ENCODE data around the gene EEF1A2. TPM values are rescaled to one million over a fixed set of nuclear protein-coding genes. Genes with fewer than 3 reads are reported as not detected.

EEF1A2 gene
- total RNA-seq, 1 donor from 2014 or later = 55.3 TPM

GRCh38 chr20:63508072-63508768 lies 9.3 kb upstream of the EEF1A2 start:
- Mint-ChIP-seq H3K36me3 (ENCODE audit: unreplicated experiment) (peaks cover 22% of the 10 kb centered on the region), H3K4me1 (ENCODE audit: low read depth, unreplicated experiment) (no peaks in the 10 kb centered on the region), H3K9me3 (ENCODE audit: unreplicated experiment) (peaks cover 12% of the 10 kb centered on the region), H3K4me3 (ENCODE audit: unreplicated experiment) (peak overlapping the region; percentile 25), H3K27me3 (ENCODE audit: unreplicated experiment) (peaks cover 5% of the 10 kb centered on the region), H3K27ac (ENCODE audit: unreplicated experiment) (no peak overlapping the region)
- DNase-seq = no peak
- TF ChIP-seq CTCF (IDR thresholded peaks at IDR 0.05; ENCODE audit: partially characterized antibody, unreplicated experiment) = no peak

GRCh38 chr20:63507083-63507743 lies 8.3 kb upstream of the EEF1A2 start:
- Mint-ChIP-seq H3K27ac (ENCODE audit: unreplicated experiment) (no peak overlapping the region), H3K36me3 (ENCODE audit: unreplicated experiment) (peaks cover 21% of the 10 kb centered on the region), H3K27me3 (ENCODE audit: unreplicated experiment) (peaks cover 5% of the 10 kb centered on the region), H3K9me3 (ENCODE audit: unreplicated experiment) (peaks cover 12% of the 10 kb centered on the region), H3K4me3 (ENCODE audit: unreplicated experiment) (no peak overlapping the region), H3K4me1 (ENCODE audit: low read depth, unreplicated experiment) (no peaks in the 10 kb centered on the region)
- DNase-seq = no peak
- TF ChIP-seq CTCF (IDR thresholded peaks at IDR 0.05; ENCODE audit: partially characterized antibody, unreplicated experiment) = no peak

GRCh38 chr20:63505723-63506122 lies 6.8 kb upstream of the EEF1A2 start:
- H3K36me3 Mint-ChIP-seq (ENCODE audit: unreplicated experiment) = peaks cover 21% of the 10 kb centered on the region
- no peak overlapping the region for H3K27ac Mint-ChIP-seq (ENCODE audit: unreplicated experiment)
- H3K27me3 Mint-ChIP-seq (ENCODE audit: unreplicated experiment) = peaks cover 6% of the 10 kb centered on the region
- peaks cover 14% of the 10 kb centered on the region for H3K9me3 Mint-ChIP-seq (ENCODE audit: unreplicated experiment)
- H3K4me3 Mint-ChIP-seq (ENCODE audit: unreplicated experiment) = no peak overlapping the region
- peaks cover 2% of the 10 kb centered on the region for H3K4me1 Mint-ChIP-seq (ENCODE audit: low read depth, unreplicated experiment)
- TF ChIP-seq CTCF (IDR thresholded peaks at IDR 0.05; ENCODE audit: partially characterized antibody, unreplicated experiment) = no peak
- no peak for DNase-seq

GRCh38 chr20:63505281-63505680 lies 6.4 kb upstream of the EEF1A2 start:
- TF ChIP-seq CTCF (IDR thresholded peaks at IDR 0.05; ENCODE audit: partially characterized antibody, unreplicated experiment) = no peak
- Mint-ChIP-seq H3K27me3 (ENCODE audit: unreplicated experiment) (peaks cover 6% of the 10 kb centered on the region), H3K27ac (ENCODE audit: unreplicated experiment) (no peak overlapping the region), H3K4me3 (ENCODE audit: unreplicated experiment) (no peak overlapping the region), H3K9me3 (ENCODE audit: unreplicated experiment) (peaks cover 14% of the 10 kb centered on the region), H3K4me1 (ENCODE audit: low read depth, unreplicated experiment) (peaks cover 2% of the 10 kb centered on the region), H3K36me3 (ENCODE audit: unreplicated experiment) (peaks cover 21% of the 10 kb centered on the region)
- DNase-seq = no peak

- H3K4me1 Mint-ChIP-seq (ENCODE audit: low read depth, unreplicated experiment) = peaks cover 2% of the 10 kb centered on the region
- peaks cover 14% of the 10 kb centered on the region for H3K9me3 Mint-ChIP-seq (ENCODE audit: unreplicated experiment)
- H3K27me3 Mint-ChIP-seq (ENCODE audit: unreplicated experiment) = peaks cover 6% of the 10 kb centered on the region
- H3K4me3 Mint-ChIP-seq (ENCODE audit: unreplicated experiment) = no peak overlapping the region
- no peak for TF ChIP-seq CTCF (IDR thresholded peaks at IDR 0.05; ENCODE audit: partially characterized antibody, unreplicated experiment)
- no peak for DNase-seq
- H3K36me3 Mint-ChIP-seq (ENCODE audit: unreplicated experiment) = peaks cover 19% of the 10 kb centered on the region
- no peak overlapping the region for H3K27ac Mint-ChIP-seq (ENCODE audit: unreplicated experiment)
Observed at GRCh38 chr20:63504642-63505041, 5.8 kb upstream of the EEF1A2 start.

Measured in glutamatergic neuron (in vitro differentiated cells).